HL-60/S4 treated with phorbol 12-myristate 13-acetate at 8.2 ng/mL for 4 days and 3 days (cell line): ENCODE measurements around the gene CTRL.

ENCODE experiments used
- in situ Hi-C: fragments of 300-500 bp; cut with MboI; formaldehyde crosslinking; loops from 2 replicates; pipeline ENCODE4 v1.15.0; 2022; ENCODE audit warnings: low sequenced_read_pairs

The CTRL gene

DNA sequence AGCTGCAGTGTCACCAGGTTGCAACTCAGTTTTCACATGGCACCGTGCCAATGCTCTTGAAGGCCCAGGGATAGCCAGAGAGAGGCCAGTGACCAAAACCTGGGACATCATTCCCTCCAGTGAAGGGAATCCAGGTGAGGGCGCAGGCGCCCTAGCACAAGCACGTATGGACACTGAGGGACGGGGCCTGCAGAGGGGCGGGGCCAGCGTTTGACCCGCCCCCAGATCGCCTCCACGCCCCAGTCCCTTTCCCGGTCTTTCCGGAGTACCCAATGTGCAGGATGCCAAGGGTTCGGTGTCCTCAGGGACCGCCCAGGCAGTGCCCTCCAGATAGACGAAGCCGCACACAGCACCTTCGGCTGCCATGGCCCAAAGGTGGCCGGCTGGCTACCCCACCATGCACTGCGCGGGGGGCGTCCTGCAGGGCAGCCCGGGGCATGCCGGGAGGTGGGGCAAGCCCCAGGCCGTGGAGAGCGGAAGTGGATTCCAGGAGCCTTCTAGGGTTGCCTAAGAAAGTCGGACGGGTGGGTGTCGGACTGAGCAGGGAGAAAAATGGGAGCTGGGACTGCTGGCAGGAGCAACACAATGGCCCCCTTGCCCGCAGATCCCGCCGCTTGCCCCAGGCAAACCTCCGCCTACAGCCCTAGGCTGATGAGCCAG lies 32.1 kb upstream of the CTRL start:
- in situ Hi-C loops, result no loop called here

DNA sequence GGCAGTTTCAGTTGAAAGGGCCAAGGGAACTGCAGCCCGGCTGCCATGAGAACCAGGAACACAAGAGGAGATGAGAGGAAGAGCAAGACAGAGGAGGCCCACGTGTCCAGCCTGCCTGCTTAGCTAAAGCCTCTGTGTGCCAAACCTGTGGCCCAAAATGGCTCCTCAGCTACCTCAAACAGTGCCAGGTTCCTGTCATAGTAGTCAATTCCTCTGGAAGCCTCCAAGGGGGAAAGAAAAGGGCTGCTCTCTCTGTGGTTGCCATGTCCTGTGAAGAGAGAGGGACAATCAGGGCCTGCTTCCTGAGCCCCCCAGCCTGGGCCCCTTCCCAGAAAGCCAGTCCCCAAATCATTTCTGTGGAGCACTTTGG lies 31.6 kb upstream of the CTRL start:
- in situ Hi-C loops, result no loop called here

- in situ Hi-C loops, result no loop called here
Measured at GRCh38 chr16:67962135-67962534, 30.5 kb upstream of the CTRL start.

GRCh38 chr16:67961551-67961957 lies 29.9 kb upstream of the CTRL start:
- in situ Hi-C loops, result no loop called here

DNA sequence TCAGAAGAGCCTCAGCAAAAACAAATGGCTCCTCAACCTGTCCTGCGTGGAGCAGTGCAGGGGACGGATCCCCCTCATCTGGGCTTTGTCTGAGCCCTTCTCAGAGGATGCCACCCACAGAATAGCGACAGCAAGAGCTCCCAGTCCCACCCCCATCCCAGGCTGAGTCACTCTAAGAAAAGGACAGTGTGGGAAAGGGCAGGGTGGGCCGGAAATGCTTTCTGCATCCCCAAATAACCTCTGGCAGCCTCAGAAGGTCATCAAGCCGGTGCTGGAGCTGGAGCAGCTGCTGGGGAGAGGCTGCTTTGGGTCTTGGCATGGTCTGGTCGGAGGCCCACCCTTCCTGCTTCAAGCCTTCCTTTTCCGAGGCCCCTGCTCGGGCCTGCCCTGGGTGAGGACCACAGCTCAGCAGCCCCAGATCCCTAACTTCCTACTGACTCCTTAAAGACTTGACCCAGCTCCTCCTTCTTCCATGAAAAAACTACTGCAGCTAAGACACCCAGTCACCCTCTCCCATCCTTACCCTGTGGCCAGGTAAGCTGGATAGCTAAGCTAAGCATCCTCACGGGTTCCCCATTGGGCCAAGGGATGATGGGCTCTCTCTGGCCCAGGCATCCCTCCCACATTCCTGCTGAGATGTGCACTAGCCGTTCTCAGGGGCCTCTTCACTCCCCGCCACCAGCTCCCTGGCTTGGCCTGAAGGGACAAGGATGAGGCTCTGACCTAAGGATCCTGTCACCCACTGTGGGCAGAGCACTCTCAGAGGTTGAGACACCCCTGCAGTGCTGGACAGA lies 28.1 kb upstream of the CTRL start:
- in situ Hi-C loops, result no loop called here

- in situ Hi-C loops, result no loop called here
Measured at GRCh38 chr16:67957622-67958021, 26.0 kb upstream of the CTRL start.

DNA sequence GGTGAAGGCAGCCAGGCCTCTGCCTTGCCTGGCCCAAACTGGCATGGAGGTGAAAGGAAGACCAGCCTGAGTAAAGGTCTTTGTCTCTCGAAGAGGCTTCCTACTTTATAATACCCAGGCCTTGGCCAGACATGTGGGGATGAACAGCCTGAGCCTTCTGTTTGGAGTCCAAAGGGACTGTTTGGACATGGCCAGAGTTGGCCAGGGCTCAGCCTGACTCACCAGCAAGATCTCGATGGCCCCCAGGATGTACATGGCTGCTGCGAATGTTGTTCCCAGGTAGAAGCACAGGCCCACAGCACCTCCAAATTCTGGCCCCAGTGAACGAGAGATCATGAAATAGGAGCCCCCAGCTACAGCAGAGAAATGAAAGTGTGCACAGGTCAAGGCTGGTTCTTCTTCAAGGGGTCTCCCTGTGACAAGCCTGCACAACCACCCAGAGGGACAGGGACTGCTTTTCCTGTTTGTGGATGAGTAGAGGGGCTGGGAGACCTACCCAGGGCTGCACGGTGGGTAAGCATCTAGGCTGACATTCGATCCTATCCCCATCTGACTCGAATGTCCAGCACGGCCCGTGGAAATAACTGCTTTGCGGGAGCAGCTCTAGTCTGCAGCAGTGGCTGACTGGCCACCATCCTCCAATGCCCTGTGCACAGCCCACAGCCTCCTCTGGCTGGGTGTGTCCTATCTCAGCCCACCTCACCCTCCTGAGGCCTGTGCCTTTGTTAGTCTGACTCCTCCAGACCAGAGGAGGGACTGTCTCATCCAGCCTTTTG lies 22.9 kb upstream of the CTRL start:
- in situ Hi-C loops, result no loop called here

GRCh38 chr16:67953641-67954375 lies 22.1 kb upstream of the CTRL start:
- in situ Hi-C loops, result no loop called here

- in situ Hi-C loops, result no loop called here
Measured at GRCh38 chr16:67951485-67951884, 19.8 kb upstream of the CTRL start.

GRCh38 chr16:67950335-67950843 lies 18.7 kb upstream of the CTRL start:
- in situ Hi-C loops, result no loop called here

DNA sequence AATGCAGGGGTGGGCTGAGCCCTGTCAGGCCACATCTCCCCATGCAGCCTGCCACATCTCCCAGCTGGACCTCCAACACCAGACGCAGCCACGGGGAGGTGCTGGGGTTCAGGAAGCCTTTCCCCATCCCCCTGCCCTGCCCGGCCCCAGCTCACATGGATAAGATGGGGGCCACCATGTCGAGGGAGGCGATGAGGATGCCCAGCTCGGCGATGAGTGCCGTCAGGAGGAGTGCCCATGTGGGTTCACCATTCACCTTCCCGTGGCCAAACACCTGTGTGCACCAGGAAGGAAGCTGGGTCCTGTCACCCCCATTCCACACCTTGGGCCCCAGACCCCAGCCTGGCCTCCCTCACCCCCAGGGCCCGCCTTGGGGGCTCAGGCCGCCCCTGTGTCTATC lies 18.0 kb upstream of the CTRL start:
- in situ Hi-C loops, result no loop called here

DNA sequence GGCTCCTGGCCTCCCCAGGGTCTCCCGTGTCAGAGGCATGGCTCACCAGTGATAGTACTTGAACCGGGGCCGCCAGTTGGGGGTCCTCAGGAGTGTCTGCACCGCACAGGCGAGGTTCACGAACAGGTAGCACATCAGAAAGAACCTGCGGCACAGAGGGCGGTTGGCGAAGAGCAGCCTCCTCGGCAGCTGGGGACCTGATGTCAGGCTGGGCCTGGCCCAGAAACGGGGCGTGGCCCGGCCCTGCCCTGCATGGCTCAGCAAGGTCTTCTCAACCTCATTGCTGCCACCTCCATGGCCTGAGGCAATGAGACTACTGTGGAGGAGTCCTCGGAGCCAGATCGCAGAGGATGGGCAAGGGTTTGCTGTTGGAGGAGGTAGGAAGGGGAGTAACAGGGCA lies 16.4 kb upstream of the CTRL start:
- in situ Hi-C loops, result no loop called here

GRCh38 chr16:67946966-67947558 lies 15.4 kb upstream of the CTRL start:
- in situ Hi-C loops, result no loop called here

DNA sequence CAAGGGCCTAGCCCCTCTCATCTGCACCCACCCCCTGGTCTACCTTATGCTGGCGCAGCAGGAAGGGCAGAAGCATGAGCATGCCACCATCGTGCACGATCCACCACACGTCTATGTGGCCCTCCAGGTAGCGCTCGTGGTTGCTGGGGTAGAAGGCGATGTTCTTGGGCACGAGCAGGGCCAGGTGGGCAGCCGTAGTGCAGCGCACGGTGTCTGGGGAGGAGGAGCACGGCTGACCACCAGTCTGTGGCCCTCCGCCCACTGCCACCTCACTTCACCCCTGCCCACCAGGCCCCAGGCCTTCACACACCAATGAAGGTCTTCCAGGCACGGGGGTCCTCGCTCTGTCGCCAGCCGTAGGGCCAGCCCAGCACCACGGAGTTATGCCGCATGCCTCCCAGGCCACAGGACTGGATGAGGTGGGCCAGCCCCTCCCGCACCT lies 14.5 kb upstream of the CTRL start:
- in situ Hi-C loops, result no loop called here

GRCh38 chr16:67945392-67945933 lies 13.8 kb upstream of the CTRL start:
- in situ Hi-C loops, result no loop called here

DNA sequence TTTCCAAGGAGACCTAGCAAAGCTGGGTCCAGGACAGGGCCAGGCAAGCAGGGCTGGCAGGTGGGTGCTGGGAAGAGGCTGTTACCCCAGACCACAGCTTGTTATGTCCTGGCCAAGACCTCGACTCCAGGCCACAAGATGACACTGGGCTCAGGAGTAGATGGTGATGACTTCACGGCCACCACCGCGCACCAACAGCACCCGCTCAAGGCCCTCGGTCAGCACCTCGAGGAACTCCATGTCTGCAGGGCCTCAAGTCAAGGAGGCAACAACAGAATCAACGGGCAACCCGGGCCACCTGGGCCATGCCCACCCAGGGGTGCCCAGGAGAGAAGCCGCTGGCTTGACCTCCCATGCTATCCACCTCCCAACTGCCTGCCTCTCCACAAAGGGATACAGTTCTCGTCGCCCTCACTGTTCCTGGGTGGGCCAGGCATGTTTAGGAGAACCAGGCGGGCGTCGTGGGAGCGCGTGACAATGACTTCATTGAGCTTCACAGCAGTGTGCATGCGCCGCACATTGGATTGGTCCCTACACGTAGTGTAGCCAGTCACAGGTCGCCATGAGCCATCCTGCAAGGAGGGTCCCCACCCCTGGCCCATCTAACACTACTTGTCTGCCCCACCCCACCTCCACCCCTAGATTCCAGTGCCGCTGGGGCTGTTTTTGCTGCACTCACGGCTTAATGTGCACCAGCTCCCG lies 13.2 kb upstream of the CTRL start:
- in situ Hi-C loops, result no loop called here

- in situ Hi-C loops, result no loop called here
Measured at GRCh38 chr16:67943619-67944504, 12.2 kb upstream of the CTRL start, which contains the start of gene LCAT. TSS of gene LCAT (minus strand) at chr16:67944120. CDS start at chr16:67944101, 19 bp downstream.

- in situ Hi-C loops, result no loop called here
Measured at GRCh38 chr16:67943256-67943618, 11.6 kb upstream of the CTRL start.
